Stimulated activated CD8-positive, alpha-beta memory T cell treated with anti-CD3 and anti-CD28 coated beads, Interleukin-7, amount 100 ng/mL, for 1 hour (primary cell): ENCODE measurements around the gene MEF2C.
"Not testable (repeated sequence)": the region's sequence is repeated elsewhere in the genome, so short reads cannot be mapped to it uniquely, and the experiment has no call there.

ENCODE experiments used
- DNase-seq, 2 donors: peaks; one replicate each; pipeline ENCODE4 v3.0.0-alpha.2; 2020; ENCODE audit warnings: low read depth in 2 of 2

Gene MEF2C

DNA sequence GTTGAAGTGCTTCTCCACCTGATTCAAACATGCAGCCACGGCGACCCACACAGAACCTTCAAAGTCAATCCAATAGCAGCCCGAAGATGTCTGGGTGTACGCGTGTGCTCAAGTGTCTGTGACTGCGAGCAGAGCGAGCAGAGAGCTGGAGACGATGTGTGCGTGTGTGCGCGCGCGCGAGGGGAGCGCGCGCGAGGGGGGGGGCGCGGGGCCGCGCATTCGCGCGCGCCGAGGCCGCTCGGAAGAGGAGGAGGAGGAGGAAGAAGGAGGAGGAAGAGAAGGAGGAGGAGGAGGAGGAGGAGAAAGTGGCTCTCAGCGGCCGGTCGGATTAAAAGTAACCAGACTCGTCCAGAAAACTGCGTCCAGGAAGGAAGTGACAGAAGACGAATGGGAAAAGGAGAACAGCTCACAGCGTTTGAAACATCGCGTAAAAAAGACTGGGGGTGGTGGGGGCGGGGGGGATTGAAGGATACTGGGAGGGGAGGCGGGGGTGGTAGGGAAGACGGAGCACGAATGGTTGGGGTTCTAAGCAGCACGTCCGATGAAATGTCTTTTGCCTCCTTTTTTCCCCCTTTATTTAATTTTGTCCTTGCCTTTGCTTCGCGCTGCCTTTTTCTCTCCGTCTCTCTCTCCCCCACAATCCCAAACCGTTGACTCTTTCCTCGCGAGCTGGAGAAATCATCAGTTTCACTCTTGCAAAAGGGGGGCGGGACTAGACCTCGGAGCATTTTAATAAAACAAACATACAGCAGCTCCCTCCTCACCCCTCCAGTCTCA lies at the start of gene MEF2C:
MEF2C (minus strand) TSS at position 126 of the 777 bp plus-strand sequence. CDS start 59,396 bp downstream, outside the sequence.
- DNase-seq, result no peak

DNA sequence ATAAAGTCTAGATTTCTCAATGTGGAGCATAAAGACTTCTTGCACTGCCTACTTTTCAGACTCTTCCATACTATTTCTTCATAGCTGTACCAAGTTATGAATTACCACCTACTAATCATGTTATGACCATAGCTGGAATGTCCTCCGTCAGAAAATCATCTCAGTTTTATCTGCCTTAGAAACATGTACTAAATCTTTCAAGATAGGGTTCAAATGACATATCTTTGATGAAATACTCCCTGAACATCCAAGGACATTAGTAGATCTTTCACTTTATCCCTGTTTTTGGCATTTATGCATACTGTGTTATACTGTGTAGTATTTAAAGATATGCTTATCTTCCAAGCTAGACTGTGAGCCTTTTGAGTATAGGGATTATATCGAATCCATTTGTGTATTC lies 49.6 kb upstream of the MEF2C start:
- no peak for DNase-seq

DNA sequence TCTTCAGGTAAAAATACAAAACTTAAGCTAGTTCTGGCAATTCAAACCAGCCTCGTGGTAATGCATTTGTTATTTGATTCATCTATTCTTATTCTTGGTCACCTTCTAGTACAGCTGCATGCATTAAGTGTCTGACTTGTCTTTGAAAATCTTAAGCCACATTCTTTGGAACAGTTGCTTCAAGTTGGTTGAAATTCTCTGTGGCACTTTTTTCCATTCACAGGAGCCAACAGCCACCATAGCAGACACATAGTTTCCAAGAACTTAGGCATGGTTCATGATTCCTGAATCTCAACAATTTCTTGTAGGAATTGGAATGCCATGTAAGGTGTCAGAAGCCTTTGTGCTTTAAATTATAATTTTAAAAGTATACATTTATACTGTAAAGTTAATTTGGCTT lies 47.4 kb upstream of the MEF2C start:
- DNase-seq, result no peak

DNA sequence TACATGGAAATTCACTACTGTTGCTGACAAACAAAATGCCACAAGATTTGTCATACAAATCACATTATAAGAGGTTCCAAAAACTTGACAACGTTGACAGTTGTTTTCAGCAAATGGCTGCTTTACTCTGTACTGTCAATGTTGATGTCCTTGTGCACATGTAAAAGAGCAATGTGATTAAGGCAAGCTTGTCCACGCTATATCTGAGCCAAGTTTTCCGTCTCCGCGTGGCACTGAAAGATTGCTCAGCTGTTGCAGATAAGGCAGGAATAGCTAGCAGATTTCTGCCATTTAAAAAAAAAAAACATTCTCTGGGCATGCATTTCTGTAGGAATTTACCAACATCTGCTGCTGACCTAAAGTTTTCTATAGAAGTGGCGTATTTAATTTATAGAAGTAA lies 46.4 kb upstream of the MEF2C start:
- DNase-seq, result no peak

DNA sequence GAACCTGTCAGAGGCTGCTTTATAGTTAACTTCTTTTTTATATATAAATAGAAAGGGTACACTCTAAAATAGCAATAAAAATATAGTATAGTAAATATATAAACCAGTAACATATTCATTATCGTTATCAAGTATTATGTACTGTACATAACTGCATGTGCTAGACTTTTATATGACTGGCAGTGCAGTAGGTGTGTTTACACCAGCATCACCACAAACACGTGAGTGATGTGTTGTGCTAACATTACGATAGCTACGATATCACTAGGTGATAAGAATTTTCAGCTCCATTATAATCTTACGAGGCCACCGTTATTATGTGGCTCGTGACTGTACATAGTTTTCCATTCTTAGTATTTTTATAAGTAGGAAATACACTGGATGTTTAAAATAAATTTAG lies 43.8 kb upstream of the MEF2C start:
- no peak for DNase-seq

DNA sequence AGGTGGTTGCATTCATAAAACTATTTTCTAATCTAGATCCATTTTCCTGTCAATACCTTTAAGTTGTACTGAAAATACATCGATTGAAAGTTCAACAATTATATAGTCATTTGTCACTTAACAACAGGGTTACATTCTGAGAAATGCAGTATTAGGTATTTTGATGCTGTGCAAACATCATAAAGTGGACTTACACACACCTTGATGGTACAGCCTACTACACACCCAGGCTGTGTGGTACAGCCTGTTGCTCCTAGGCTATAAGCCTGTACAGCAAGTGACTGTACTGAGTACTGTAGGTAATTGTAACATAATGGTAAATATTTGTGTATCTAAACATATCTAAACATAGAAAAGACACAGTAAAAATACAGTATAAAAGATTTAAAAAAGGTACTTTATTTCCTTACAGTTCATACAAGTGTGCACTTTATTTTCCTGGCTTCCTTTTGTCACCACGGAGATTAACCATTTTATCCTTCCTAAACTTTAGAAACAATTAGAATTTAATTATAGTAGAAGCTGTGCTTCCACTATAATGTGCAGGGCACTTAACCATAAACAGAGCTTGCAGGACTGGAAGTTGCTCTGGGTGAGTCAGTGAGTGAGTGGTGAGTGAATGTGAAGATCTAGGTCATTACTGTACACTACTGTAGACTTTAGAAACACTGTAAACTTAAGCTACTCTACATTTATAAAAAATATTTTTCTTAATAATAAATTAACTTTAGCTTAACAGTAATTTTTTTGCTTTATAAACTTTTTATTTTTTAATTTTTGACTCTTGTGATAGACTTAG lies 42.9 kb upstream of the MEF2C start:
- no peak for DNase-seq

DNA sequence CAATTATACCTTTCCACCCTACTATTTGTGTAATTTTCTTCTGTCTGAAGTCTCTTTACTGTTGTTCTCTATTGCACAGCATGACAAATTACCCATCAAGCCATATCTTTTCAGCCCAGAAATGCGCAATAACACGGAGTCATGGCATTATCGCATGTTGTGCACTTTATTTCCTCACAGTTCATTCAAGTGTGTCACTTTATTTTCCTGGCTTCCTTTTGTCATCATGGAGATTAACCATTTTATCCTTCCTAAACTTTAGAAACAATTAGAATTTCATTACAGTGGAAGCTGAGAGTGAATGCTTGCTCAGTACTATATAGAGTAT lies 41.3 kb upstream of the MEF2C start:
- no peak for DNase-seq

DNA sequence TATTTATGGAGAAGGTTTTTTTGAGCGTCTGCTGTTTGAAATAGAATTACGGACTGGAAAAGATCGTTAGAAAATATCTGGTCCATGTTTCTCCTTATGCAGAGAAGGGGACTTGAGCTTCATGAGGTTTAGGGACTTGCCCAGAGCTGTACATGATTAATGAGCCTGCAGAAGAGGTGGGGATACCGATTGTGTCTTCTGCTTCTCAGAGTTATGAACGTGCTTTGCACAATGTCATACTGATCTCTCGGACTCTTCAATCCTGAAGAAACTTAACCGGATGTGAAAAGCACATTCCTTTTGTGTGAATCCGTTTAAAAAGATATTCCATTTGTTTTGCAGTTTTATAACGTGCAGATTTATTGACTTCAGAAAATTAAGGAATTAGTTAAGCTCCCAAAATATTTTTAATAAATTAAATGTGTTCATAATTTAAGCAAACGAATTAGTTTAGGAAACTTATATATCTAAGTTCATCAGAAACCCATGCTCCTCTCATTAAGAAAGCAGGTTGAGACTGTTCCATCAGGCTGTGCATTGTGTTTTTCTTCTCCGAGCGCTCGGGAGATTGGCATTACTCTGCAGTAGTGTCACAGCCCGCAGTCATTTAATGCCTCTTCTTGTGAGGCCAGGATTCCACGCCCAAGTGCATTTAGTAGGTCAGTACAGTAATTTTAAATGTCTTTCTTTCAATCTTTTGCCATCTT lies 40.8 kb upstream of the MEF2C start:
- no peak for DNase-seq

DNA sequence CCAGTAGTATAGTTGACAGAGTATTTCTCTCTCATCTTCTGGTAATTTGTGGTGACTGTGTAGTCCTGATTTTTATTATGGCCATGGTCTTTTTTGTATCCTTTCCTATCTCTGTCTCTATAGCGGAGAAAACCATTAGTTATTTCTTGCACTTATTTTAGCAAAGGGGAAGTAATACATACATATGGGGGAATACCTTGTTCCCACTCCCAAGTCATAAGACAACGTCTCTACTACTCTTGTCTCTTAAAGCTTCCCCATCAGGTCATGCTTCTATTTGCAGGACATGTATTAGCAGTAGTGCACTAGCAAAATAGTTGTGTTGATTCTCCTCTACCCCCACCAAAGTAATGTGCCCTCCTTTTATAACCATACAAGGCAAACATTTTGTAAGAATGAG lies 29.8 kb upstream of the MEF2C start:
- not testable (repeated sequence) for DNase-seq

DNA sequence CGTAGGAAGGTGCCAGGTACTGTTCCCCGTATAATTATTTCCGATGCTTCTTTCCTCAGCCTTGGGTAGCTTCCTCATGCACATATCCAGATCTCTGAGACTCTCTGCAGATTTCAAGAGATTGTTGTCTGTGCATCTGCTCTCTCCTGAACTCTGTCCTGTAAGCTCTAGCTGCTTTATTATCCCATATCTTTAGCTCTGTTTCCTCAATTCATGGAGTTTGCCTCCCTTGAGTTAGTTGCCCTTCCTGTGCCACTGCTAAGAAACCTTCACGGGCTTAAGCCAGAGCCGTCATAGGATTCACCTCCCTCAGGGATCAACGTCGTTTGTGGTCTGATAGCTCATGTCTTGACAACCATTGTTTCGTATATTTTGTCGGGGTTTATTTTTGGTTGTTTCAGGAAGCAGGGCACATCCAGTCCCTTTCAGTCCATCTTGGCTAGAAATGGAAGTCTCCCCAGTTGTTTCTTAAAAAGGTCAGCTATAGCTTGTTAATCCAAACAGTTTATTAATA lies 28.1 kb upstream of the MEF2C start:
- not testable (repeated sequence) for DNase-seq

DNA sequence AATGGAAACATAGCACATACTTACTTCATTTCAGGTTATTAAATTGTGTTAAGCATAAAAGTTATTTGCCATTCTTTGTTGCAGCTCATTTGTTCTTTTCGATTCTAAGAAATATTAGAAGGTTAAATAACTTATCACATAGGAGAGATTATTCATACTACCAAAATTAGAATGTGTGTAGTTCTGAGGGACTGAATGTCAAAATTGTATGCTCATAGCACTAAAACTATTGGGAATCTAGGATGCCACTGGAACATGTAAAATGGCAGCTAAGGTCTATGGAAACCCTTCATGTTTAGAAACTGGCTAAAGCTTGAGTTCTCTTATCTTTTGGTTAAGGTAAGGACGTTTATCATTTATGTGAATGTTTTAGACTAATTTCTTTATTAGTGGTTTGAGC lies 21.5 kb upstream of the MEF2C start:
- DNase-seq, result not testable (repeated sequence)

DNA sequence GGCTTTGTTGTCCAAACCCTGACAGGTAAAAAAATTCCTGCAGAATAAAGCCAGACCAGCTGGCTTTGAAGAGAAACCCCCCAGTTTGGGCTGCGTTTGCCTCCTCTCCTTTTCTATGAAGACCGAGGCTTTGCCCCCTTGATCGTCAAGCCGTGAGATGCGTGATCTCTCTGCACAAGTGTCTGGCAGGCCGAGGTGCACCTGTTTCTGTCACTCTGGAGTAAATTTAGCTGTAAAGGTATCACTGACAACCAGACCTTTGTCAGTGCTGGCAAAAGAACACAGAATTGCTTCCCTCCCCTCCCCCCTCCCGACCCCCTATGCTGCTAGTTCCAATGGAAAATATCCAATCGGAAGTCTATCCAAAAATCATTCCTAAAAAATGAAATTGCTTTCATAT lies 21.0 kb upstream of the MEF2C start:
- not testable (repeated sequence) for DNase-seq

DNA sequence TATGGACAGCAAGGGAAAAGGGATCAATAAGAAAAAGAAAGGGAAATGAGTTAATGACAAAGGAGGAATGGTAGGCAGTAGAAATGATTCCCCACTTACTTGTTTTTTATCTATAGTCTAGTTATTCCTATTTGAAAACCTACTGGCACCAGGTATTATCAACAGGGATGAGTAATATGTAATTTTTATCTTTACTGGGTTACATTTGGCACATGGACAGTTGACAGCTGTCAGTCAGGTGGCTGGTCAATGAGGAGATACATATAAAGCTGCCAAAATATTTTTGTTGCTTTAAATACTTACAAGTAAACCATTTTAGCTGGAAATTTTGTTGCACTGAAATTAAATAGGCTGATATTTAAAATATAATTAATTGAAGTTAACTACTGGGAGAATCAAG lies 18.1 kb upstream of the MEF2C start:
- not testable (repeated sequence) for DNase-seq

DNA sequence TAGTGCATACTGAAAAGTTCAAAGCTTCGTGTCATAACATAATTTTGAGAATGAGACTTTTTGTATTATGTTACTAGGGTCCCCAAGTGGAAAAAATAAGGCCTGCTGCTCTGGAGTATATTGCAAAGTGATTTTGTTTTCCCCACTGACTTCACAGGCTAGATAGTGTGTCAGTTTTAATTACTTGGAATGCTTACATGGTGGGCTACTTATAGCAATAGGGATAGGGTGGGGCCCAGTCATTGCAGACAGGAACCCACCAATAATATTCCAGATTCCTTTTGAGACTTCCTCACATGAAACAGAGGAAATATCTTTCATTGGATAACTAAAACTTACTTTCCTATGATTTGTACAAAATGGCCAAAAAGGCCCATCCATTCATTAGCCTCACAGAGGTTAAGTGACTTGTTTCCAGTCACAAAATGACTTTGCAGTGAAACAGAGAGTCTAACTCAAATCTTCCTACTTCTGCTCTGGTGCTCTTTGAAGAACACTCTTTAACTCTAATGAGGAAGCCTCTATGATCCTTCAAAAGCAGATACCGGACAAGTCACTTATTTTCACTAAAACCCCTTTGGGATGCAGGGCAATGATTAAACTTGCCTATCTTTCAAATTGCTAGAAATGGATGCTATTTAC lies 16.2 kb upstream of the MEF2C start:
- DNase-seq, result no peak

DNA sequence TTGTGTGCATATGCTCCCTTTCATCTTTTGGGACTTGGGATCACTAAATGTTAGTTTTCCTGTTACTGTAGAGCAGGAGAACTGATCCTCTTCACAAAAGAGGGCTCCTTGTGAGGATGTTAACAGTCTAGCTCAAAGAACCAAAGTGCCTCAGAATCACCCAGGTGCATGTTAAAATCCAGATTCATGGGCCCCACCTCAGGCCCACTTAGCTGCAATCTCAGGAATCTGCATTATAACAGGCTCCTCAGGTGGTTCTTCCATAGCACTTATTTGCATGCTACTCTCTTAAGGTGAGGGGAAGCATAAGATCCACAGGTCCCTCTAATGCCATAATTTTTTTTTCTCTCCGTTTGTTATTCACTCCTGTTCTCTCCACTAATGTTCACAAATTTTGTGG lies 14.8 kb upstream of the MEF2C start:
- no peak for DNase-seq

DNA sequence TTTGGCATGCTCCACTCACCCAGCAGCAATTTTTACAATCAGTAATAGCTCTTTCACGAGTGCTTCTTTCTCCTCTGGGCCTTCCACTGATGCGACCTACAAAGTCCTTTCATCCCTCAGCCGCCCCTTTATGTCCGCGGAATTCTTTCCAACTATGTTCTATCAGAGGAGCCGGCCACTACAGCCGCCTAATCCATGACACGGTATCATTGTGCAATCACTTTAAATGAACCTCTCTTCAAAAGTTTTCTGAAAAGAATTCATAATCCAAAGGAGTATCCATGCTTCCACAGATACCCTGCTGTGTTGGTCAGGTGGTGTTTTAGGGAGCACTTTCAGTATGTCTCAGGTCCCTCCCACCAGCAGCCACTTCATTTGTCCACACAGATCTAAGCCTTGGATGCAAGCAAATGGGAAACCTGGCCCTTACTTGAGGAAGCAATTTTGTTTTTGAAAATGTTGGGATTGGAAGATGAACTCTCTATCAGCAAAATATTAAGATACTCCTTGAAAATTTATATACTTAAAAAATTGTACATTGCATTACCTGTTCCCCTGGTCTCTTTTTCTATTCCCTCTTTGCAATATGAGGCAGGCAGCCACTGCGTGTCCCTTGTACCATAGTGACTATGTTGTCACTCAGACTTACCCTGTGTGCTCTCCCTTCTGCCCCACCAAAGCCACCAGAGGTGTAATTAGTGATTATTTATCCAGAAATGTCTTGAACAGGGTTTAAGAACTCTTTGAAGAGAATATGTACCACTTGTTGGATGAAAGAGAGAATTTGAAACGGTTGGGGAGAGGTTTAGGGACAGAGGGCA lies 12.9 kb upstream of the MEF2C start:
- DNase-seq, result no peak

DNA sequence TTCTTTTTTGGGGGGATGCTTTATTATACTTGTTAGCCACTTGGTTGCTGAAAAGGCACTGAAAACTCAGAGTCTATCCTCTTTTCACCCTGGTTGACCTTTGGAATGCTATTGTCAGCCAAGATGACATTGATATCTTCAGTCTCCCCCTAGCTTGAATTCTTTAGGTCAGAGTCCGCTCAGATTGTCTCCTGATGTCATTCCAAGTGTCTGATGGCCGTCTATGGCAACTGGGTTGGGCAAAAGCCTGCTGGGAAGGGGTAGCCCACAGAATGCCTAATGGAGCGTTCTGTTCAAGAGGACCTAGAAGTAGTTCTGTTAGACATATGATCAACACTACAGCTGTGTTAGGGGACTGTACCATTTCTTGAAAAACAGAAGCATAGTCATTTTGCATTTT lies 9.7 kb upstream of the MEF2C start:
- DNase-seq, result no peak

DNA sequence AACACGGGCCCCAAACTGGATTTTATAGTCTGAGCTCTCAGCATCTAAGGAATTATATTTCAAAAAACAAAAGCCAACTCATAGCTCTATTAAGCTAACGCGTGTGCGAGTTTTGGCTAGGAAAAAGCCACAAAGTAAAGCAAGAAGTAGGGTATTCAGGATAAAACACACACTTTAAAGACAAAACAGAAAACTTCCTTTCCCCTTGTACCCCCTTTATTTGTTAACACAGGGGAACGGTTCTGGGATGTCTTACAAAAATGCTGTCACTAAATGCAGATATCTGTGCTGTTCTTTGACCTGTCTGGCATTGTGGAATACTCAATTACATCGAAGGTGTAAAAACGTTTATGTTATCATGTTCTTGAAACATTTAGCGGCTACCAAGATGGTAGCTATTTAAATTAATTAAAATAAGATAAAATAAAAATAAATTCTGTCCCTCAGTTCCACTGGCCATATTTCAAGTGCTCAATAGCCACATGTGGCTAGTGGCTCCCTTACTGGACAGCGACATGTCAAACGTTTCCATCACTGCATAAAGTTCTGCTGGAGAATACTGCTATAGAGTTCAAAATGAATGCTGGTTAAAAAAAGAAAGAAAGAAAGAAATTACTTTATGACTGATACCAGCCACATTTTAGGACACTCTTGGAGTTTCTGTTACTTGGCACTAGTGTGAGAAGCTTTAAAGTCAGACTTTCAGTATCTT lies 7.2 kb upstream of the MEF2C start:
- no peak for DNase-seq

DNA sequence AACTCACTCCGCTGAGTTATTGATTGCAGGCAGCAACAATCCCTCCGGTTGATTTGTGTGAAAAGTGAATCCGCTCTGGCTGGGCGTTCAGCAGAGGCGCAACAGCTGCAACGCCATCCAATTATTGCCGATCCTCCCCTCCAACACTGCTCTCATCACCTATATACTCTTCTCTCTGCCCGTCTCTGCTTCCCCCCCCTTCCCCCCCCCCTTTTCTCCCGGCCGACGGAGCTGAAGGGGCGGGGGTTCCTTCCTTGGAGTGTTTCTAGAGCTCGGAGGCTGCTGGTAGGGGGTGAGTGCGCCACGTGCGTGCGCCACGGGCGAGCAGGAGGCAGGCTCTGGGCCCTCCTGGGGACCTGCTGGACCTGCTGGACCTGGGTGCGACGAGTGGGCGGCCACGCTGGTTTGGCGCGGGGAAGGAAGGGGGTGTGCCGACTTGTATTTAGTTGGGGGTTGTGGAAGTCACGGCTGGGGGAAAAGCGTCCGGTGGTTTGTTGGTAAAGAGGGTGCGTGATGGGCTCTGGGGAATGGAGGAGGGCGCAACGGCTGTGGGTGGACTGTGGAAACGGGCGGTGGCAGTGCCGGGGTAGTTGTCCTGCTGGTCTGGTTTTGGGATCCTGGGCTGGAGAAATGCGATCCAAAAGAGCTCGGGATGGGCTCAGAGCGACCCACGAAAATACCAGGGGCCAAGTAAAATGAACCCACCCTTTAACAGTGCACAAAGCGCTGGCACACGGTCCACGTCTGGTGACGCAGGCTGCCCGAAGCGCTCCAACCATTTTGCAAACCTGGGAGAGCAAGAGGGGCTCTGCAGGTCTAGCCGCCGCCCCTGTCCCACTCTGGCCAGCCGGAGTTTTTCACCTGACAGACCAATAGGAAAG lies 6.4 kb upstream of the MEF2C start:
- DNase-seq, result no peak

DNA sequence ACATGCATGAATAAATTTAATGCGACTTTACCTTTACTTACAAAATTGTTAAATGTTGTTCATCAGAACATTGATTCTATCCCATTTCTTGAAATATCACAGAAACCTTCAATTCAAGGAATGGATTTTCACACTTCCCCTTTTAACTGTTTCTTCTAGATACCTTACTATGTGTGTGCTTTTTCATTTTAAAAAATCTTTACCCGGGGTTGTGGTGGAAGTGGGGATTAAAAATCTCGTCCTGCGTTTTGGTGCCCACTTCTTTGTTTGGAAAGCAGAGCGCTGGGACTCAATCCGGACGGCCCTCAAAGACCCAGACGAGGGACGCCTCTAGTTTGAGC lies 5.8 kb upstream of the MEF2C start:
- DNase-seq, result no peak
